Pancreas (tissue), 10 donors: Measurements from ENCODE around the gene COL4A3. TPM values are rescaled to one million over a fixed set of nuclear protein-coding genes. Genes with fewer than 3 reads are reported as not detected.
"Not testable (repeated sequence)": the region's sequence is repeated elsewhere in the genome, so short reads cannot be mapped to it uniquely, and the experiment has no call there.

Source experiments
- ATAC-seq, 4 donors: fragments of 200-7000 bp; cut with Tn5 transposase; one replicate each; pipeline versions ENCODE4 v1.8.0 to v1.9.1; 2020; ENCODE audit warnings: mild to moderate bottlenecking in 4 of 4, moderate library complexity in 4 of 4
- DNase-seq, 6 donors: peaks; one replicate each; pipeline ENCODE4 v3.0.0-alpha.2; 2020
- FAIRE-seq: peaks from 2 replicates; lab custom pipeline; 2012; peaks lifted over from hg19 to GRCh38; lab: Jason Lieb, UNC
- H3K27ac ChIP-seq, 4 donors: fragments of 200-600 bp; sonication (generic); 1 replicate in 3 of 4; 2 replicates in 1 of 4; pipeline versions ENCODE4 v1.5.0 to v1.8.0; 2020
- H3K27me3 ChIP-seq, 4 donors: fragments of 200-600 bp; one replicate each; pipeline ENCODE4 v1.8.0; 2021
- H3K36me3 ChIP-seq, 3 donors: fragments of 200-600 bp; sonication (generic) in 1 of 3; one replicate each; pipeline versions ENCODE4 v1.5.0 to v1.8.0; 2020 to 2021
- H3K4me1 ChIP-seq, 3 donors: fragments of 200-600 bp; one replicate each; pipeline ENCODE4 v1.8.0; 2021
- H3K4me3 ChIP-seq, 4 donors: fragments of 200-600 bp; sonication (generic) in 2 of 4; one replicate each; pipeline versions ENCODE4 v1.5.0 to v1.8.0; 2020 to 2021
- H3K9me3 ChIP-seq, 4 donors: fragments of 200-600 bp; one replicate each; pipeline ENCODE4 v1.8.0; 2021
- CTCF ChIP-seq, 4 donors: fragments of 200-600 bp; sonication (generic) in 3 of 4; IDR thresholded peaks; one replicate each; pipeline versions ENCODE4 v1.5.0 to v1.8.0; 2021; ENCODE audit warnings: antibody characterized with exemption in 4 of 4
- WGBS, 2 donors: extraction: QIAGEN DNeasy Blood & Tissue Kit; methylation state at CpG; one replicate each; pipeline ENCODE4 v1.1.7; 2013; 5-methylcytosine and 5-hydroxymethylcytosine counted together
- intact Hi-C, 3 donors: fragments of 100-400 bp; cut with DNase I; formaldehyde crosslinking; loops; one replicate each; pipeline versions ENCODE4 v1.11.1 to v1.14.2; 2022
- polyA plus RNA-seq, 2 donors: library from polyadenylated mRNA; stranded (reverse); fragments of 200-250 nt; gene quantifications; one replicate each; pipeline ENCODE4 v1.2.3, GENCODE V29; 2013
- total RNA-seq, 6 donors: library from RNA; stranded (reverse); fragmentation: NEBNext Ultra II Directional in 4 of 6; extraction: Animal tissue kit (Norgen Biotek cat#: 25700) in 4 of 6; gene quantifications; one replicate each; pipeline versions ENCODE4 v1.2.1 to v1.2.4, GENCODE V29; 2021 to 2023
- donor health status: healthy with polysubstance abuse.
- donor health status: DM: no; HTN: no; CAD: no; lungs with moderate emphysema.
- donor health status: DM: no; HTN: no; CAD: no.
- donor health status: control.
- donor health status: control.
- donor health status: Bipolar disorder and iron deficiency.
- donor health status: DM: yes; HTN: yes; CAD: no.
- donor health status: DM: no; HTN: no; CAD: no.
- donor health status: DM: no; HTN: no; CAD: no.
- donor health status: DM: yes; HTN: yes; CAD: no.

Gene COL4A3
- total and polyA plus RNA-seq, 8 donors, result 0.38 to 4.9 (median 3.2) TPM

- peak in 2 of 6 donors; percentile 27 to 49 for DNase-seq
- no peak for TF ChIP-seq CTCF (IDR thresholded peaks at IDR 0.05)
- H3K27me3 ChIP-seq, result no peaks in the 10 kb centered on the region
- no peaks in the 10 kb centered on the region for H3K4me1 ChIP-seq
- peak; percentile 55 to 69 (median 63) for ATAC-seq
- no peak for FAIRE-seq
- H3K27ac ChIP-seq, result peak overlapping the region; percentile 24 to 64 (median 47)
- H3K9me3 ChIP-seq, result no peaks in the 10 kb centered on the region
- H3K36me3 ChIP-seq, result no peaks in the 10 kb centered on the region
- intact Hi-C loops, result no loop called here
- H3K4me3 ChIP-seq, result peak overlapping the region; percentile 73 to 81 (median 76)
- WGBS, 2 donors, result 0 to 1% methylated on average over 20 of the region's 20 CpGs
Observed at GRCh38 chr2:227163485-227163997, 883 bp upstream of the COL4A3 start.

GRCh38 chr2:227164763-227165291, 403 bp downstream of the COL4A3 start:
- FAIRE-seq (no peak), ATAC-seq (peak; percentile 54 to 67 (median 60)), DNase-seq (peak in 5 of 6 donors; percentile 30 to 72 (median 50))
- WGBS, 2 donors, result 1% methylated on average over 38 of the region's 38 CpGs
- Histone ChIP-seq H3K27me3 (no peaks in the 10 kb centered on the region), H3K9me3 (no peaks in the 10 kb centered on the region), H3K27ac (peak overlapping the region; percentile 39 to 64 (median 48)), H3K4me3 (peak overlapping the region; percentile 73 to 81 (median 76)), H3K4me1 (no peaks in the 10 kb centered on the region), H3K36me3 (no peaks in the 10 kb centered on the region)
- TF ChIP-seq CTCF (IDR thresholded peaks at IDR 0.05), result no peak
- intact Hi-C loops, result no loop called here

- not testable (repeated sequence) for FAIRE-seq, H3K4me1 ChIP-seq
Observed at GRCh38 chr2:227171779-227172178, 7.4 kb downstream of the COL4A3 start.

GRCh38 chr2:227177592-227178336, 13.3 kb downstream of the COL4A3 start:
- Histone ChIP-seq H3K27ac (peak overlapping the region in 1 of 4 donors; percentile 75), H3K4me3 (no peak overlapping the region), H3K4me1 (peaks cover 0 to 11% (median 6%) of the 10 kb centered on the region in 3 donors), H3K36me3 (no peaks in the 10 kb centered on the region), H3K27me3 (no peaks in the 10 kb centered on the region), H3K9me3 (no peaks in the 10 kb centered on the region)
- TF ChIP-seq CTCF (IDR thresholded peaks at IDR 0.05), result no peak
- ATAC-seq (no peak), FAIRE-seq (no peak), DNase-seq (no peak)
- intact Hi-C loops, result no loop called here
- 87 to 90% methylated on average over 12 of the region's 12 CpGs for WGBS, 2 donors

More at GRCh38 chr2:227171779-227172178, 7.4 kb downstream of the COL4A3 start:
- H3K9me3 ChIP-seq, H3K27ac ChIP-seq, H3K27me3 ChIP-seq, H3K36me3 ChIP-seq, H3K4me3 ChIP-seq, ATAC-seq, intact Hi-C loops, DNase-seq: not testable (repeated sequence)
- 93% methylated on average over 11 of the region's 11 CpGs for WGBS, 2 donors

- Histone ChIP-seq H3K4me3 (no peak overlapping the region), H3K9me3 (no peaks in the 10 kb centered on the region), H3K36me3 (no peaks in the 10 kb centered on the region), H3K4me1 (peaks cover 0 to 12% (median 7%) of the 10 kb centered on the region in 3 donors), H3K27me3 (no peaks in the 10 kb centered on the region), H3K27ac (no peak overlapping the region)
- 51% methylated on average over 11 of the region's 11 CpGs for WGBS, 2 donors
- no peak for DNase-seq
- intact Hi-C loops, result no loop called here
- FAIRE-seq, result no peak
- TF ChIP-seq CTCF (IDR thresholded peaks at IDR 0.05), result no peak
- ATAC-seq, result peak in 3 of 4 donors; percentile 22 to 46 (median 40)
Observed at GRCh38 chr2:227179988-227180685, 15.7 kb downstream of the COL4A3 start.
